Heart right ventricle (tissue), 16 donors: ENCODE data around the gene RAB7A. TPM values are rescaled to one million over a fixed set of nuclear protein-coding genes. Genes with fewer than 3 reads are reported as not detected.

ENCODE experiments used
- ATAC-seq, 8 donors: fragments of 200-7000 bp; cut with Tn5 transposase; one replicate each; pipeline ENCODE4 v1.9.1; 2020; ENCODE audit warnings: mild to moderate bottlenecking in 8 of 8, moderate library complexity in 8 of 8, moderate number of reproducible peaks in 1 of 8
- DNase-seq, 2 donors: peaks; one replicate each; pipeline ENCODE4 v3.0.0-alpha.2; 2020
- H3K27ac ChIP-seq, 10 donors: fragments of 200-600 bp; sonication (generic) in 2 of 10; one replicate each; pipeline versions ENCODE4 v1.5.0 to v1.8.0; 2020 to 2022; ENCODE audit warnings: mild to moderate bottlenecking in 3 of 10
- H3K27me3 ChIP-seq, 7 donors: fragments of 200-600 bp; one replicate each; pipeline ENCODE4 v1.8.0; 2021 to 2022; ENCODE audit warnings: mild to moderate bottlenecking in 2 of 7
- H3K36me3 ChIP-seq, 9 donors: fragments of 200-600 bp; sonication (generic) in 1 of 9; one replicate each; pipeline versions ENCODE4 v1.5.0 to v1.8.0; 2020 to 2022; ENCODE audit warnings: mild to moderate bottlenecking in 2 of 9
- H3K4me1 ChIP-seq, 9 donors: fragments of 200-600 bp; sonication (generic) in 1 of 9; one replicate each; pipeline versions ENCODE4 v1.5.0 to v1.8.0; 2020 to 2022; ENCODE audit warnings: mild to moderate bottlenecking in 4 of 9
- H3K4me3 ChIP-seq, 10 donors: fragments of 200-600 bp; sonication (generic) in 2 of 10; one replicate each; pipeline versions ENCODE4 v1.5.0 to v1.8.0; 2020 to 2022; ENCODE audit warnings: mild to moderate bottlenecking in 7 of 10, moderate library complexity in 2 of 10
- H3K9me3 ChIP-seq, 11 donors: fragments of 200-600 bp in 10 of 11; sonication (generic) in 2 of 11; one replicate each; pipeline versions ENCODE4 v1.5.0 to v1.8.0; 2013 to 2022; ENCODE audit warnings: mild to moderate bottlenecking in 2 of 11, control low read depth in 1 of 11, moderate library complexity in 1 of 11
- CTCF ChIP-seq, 9 donors: fragments of 200-600 bp; sonication (generic) in 2 of 9; IDR thresholded peaks; one replicate each; pipeline versions ENCODE4 v1.5.0 to v1.8.0; 2021 to 2022; ENCODE audit warnings: antibody characterized with exemption in 9 of 9, mild to moderate bottlenecking in 5 of 9, moderate library complexity in 1 of 9
- WGBS, 2 donors: extraction: QIAGEN DNeasy Blood & Tissue Kit; methylation state at CpG; one replicate each; pipeline ENCODE4 v1.1.7; 2013; ENCODE audit warnings: inconsistent platforms in 1 of 2; 5-methylcytosine and 5-hydroxymethylcytosine counted together
- intact Hi-C, 10 donors: fragments of 100-400 bp; cut with DNase I; formaldehyde crosslinking; loops; one replicate each; pipeline versions ENCODE4 v1.11.1 to v1.14.2; 2022
- polyA plus RNA-seq, 2 donors: library from polyadenylated mRNA; stranded (reverse); fragments of 200-250 nt; gene quantifications; one replicate each; pipeline ENCODE4 v1.2.3, GENCODE V29; 2013
- total RNA-seq, 10 donors: library from RNA; stranded (reverse); fragmentation: NEBNext Ultra II Directional in 3 of 10; extraction: Animal tissue kit (Norgen Biotek cat#: 25700) in 3 of 10; gene quantifications; one replicate each; pipeline versions ENCODE4 v1.2.1 to v1.2.4, GENCODE V29; 2021 to 2023
- donor health status: Arrhythmogenic right ventricular cardiomyopathy.
- donor health status: ischemic (EF 13 %, LVEDD 7.1; RV severe dilation, severe dysfunction).
- donor health status: healthy with polysubstance abuse.
- donor health status: DM: no; HTN: yes; CAD: no.
- donor health status: DM: no; HTN: no; CAD: no.
- donor health status: ischemic (EF 25% LVEDD 6.9; RV normal size, moderate dysfunction).
- donor health status: ischemic (EF 25% LVEDD 5.7; RV mildly dilated, moderate dysfunction).
- donor health status: healthy.
- donor health status: DM: yes; HTN: yes; CAD: no.
- donor health status: Ischemic cardiomyopathy.
- donor health status: ischemic (EF 35%, LVEDD 5.7; RV mildly dilated, moderate dysfunction).
- donor health status: nonischemic (EF 11% LVEDD 7.7; RV severe dilation, severe dysfunction).
- donor health status: DM: yes; HTN: yes; CAD: no.
- donor health status: PGD.
- donor health status: ischemic (EF 29% LVEDD 5.4; RV normal size, mild dysfunction).
- donor health status: nonischemic (EF 23%, LVEDD 6.1; RV moderate dilation, normal function).

Gene RAB7A
- total and polyA plus RNA-seq, 12 donors: 161 to 348 (median 296) TPM

- H3K27me3 ChIP-seq: no peaks in the 10 kb centered on the region
- H3K9me3 ChIP-seq: no peaks in the 10 kb centered on the region
- peaks cover 32 to 100% (median 94%) of the 10 kb centered on the region in 9 donors for H3K4me1 ChIP-seq
- peak overlapping the region in 8 of 10 donors; percentile 33 to 74 (median 53) for H3K27ac ChIP-seq
- H3K36me3 ChIP-seq: no peaks in the 10 kb centered on the region
- intact Hi-C loops: loop anchor here in 2 of 10 donors (5.0 kb wide), 2 partner anchors 59 to 61 kb away; partner anchors contain the start of gene RAB7A (in 1 of the 2)
- WGBS, 2 donors: 15% methylated on average over 3 of the region's 3 CpGs
- no peak for TF ChIP-seq CTCF (IDR thresholded peaks at IDR 0.05)
- DNase-seq (no peak), ATAC-seq (peak in 3 of 8 donors; percentile 22 to 34 (median 29))
- H3K4me3 ChIP-seq: no peak overlapping the region
Observed at GRCh38 chr3:128786434-128787020, 60.5 kb downstream of the RAB7A start.

- peak in 6 of 9 donors; percentile 15 to 33 (median 26) for TF ChIP-seq CTCF (IDR thresholded peaks at IDR 0.05)
- intact Hi-C loops: loop anchor here in 2 of 10 donors (5.0 kb wide), 2 partner anchors 60 kb away; partner anchors contain the start of gene RAB7A (in 1 of the 2)
- peaks cover 32 to 100% (median 91%) of the 10 kb centered on the region in 9 donors for H3K4me1 ChIP-seq
- WGBS, 2 donors: 85 to 86% methylated on average over 12 of the region's 12 CpGs
- H3K27me3 ChIP-seq: no peaks in the 10 kb centered on the region
- ATAC-seq (no peak), DNase-seq (no peak)
- H3K9me3 ChIP-seq: no peaks in the 10 kb centered on the region
- peak overlapping the region in 6 of 10 donors; percentile 0 to 83 (median 60) for H3K27ac ChIP-seq
- H3K4me3 ChIP-seq: no peak overlapping the region
- no peaks in the 10 kb centered on the region for H3K36me3 ChIP-seq
Observed at GRCh38 chr3:128787256-128788253, 61.6 kb downstream of the RAB7A start.

GRCh38 chr3:128788268-128788869, 62.4 kb downstream of the RAB7A start:
- intact Hi-C loops: loop anchor here in 2 of 10 donors (5.0 kb wide), 2 partner anchors 59 to 61 kb away; partner anchors contain the start of gene RAB7A (in 1 of the 2)
- Histone ChIP-seq H3K27me3 (no peaks in the 10 kb centered on the region), H3K27ac (peak overlapping the region in 3 of 10 donors; percentile 18 to 83 (median 70)), H3K4me1 (peaks cover 27 to 99% (median 88%) of the 10 kb centered on the region in 9 donors), H3K36me3 (no peaks in the 10 kb centered on the region), H3K9me3 (no peaks in the 10 kb centered on the region), H3K4me3 (peak overlapping the region in 1 of 10 donors; percentile 24)
- ATAC-seq (no peak), DNase-seq (no peak)
- WGBS, 2 donors: 92 to 93% methylated on average over 5 of the region's 5 CpGs
- no peak for TF ChIP-seq CTCF (IDR thresholded peaks at IDR 0.05)
